Progenitor cell of endocrine pancreas (in vitro differentiated cells): ENCODE results near the gene HID1. TPM values are rescaled to one million over a fixed set of nuclear protein-coding genes. Genes with fewer than 3 reads are reported as not detected.

ENCODE experiments used
- DNase-seq: peaks from one replicate; pipeline ENCODE4 v3.0.0; 2021; ENCODE audit warnings: low spot score; ENCODE audit not compliant: unreplicated experiment
- H3K27ac Mint-ChIP-seq: 2 replicates; pipeline ENCODE4 v1.8.0; 2021; ENCODE audit warnings: mild to moderate bottlenecking, moderate library complexity, mixed read lengths
- H3K27me3 Mint-ChIP-seq: 2 replicates; pipeline ENCODE4 v1.8.0; 2021; ENCODE audit warnings: mixed read lengths
- H3K36me3 Mint-ChIP-seq: 2 replicates; pipeline ENCODE4 v1.8.0; 2022; ENCODE audit warnings: mixed read lengths; ENCODE audit not compliant: insufficient read depth
- H3K4me1 Mint-ChIP-seq: 2 replicates; pipeline ENCODE4 v1.8.0; 2021; ENCODE audit warnings: low read depth, mixed read lengths
- H3K4me3 Mint-ChIP-seq: 2 replicates; pipeline ENCODE4 v1.8.0; 2021; ENCODE audit warnings: low read depth, mild to moderate bottlenecking, moderate library complexity, mixed read lengths
- H3K9me3 Mint-ChIP-seq: 2 replicates; pipeline ENCODE4 v1.8.0; 2021; ENCODE audit warnings: low read depth, mixed read lengths
- CTCF ChIP-seq: fragments of 200-600 bp; sonication (generic); IDR thresholded peaks from one replicate; pipeline ENCODE4 v1.5.0; 2021; ENCODE audit warnings: antibody characterized with exemption, mild to moderate bottlenecking; ENCODE audit not compliant: unreplicated experiment
- total RNA-seq: library from RNA; stranded (reverse); gene quantifications from 2 replicates; pipeline ENCODE4 v1.2.1, GENCODE V29; 2021

The HID1 gene
- total RNA-seq, 1 donor from 2014 or later = 101 TPM

- no peak for TF ChIP-seq CTCF
- DNase-seq = peak; percentile 75
- H3K27me3 Mint-ChIP-seq = peaks cover 73% of the 10 kb centered on the region
- peak within 1 kb of the TSS; percentile 37 for H3K27ac Mint-ChIP-seq
- no peaks in the 10 kb centered on the region for H3K4me1 Mint-ChIP-seq
- no peak within 1 kb of the TSS for H3K4me3 Mint-ChIP-seq
- H3K9me3 Mint-ChIP-seq = no peaks in the 10 kb centered on the region
- no peaks in the 10 kb centered on the region for H3K36me3 Mint-ChIP-seq
Observed at GRCh38 chr17:74935585-74936469, 36.7 kb downstream of the HID1 start, which contains the start of gene OTOP3. TSS of gene OTOP3 (plus strand) at chr17:74935898. CDS start at chr17:74935922, 24 bp downstream.

GRCh38 chr17:74935048-74935447 is 37.5 kb downstream of the HID1 start:
- Mint-ChIP-seq H3K9me3 (no peaks in the 10 kb centered on the region), H3K27me3 (peaks cover 73% of the 10 kb centered on the region), H3K36me3 (no peaks in the 10 kb centered on the region), H3K27ac (peak overlapping the region; percentile 37), H3K4me1 (no peaks in the 10 kb centered on the region), H3K4me3 (no peak overlapping the region)
- DNase-seq = no peak
- TF ChIP-seq CTCF = no peak

GRCh38 chr17:74930535-74931036 is 42.0 kb downstream of the HID1 start:
- Mint-ChIP-seq H3K4me1 (no peaks in the 10 kb centered on the region), H3K9me3 (no peaks in the 10 kb centered on the region), H3K27ac (no peak overlapping the region), H3K4me3 (no peak overlapping the region), H3K27me3 (peaks cover 76% of the 10 kb centered on the region), H3K36me3 (no peaks in the 10 kb centered on the region)
- no peak for DNase-seq
- no peak for TF ChIP-seq CTCF

- DNase-seq = no peak
- TF ChIP-seq CTCF = no peak
- H3K4me1 Mint-ChIP-seq = no peaks in the 10 kb centered on the region
- no peak overlapping the region for H3K27ac Mint-ChIP-seq
- no peak overlapping the region for H3K4me3 Mint-ChIP-seq
- H3K36me3 Mint-ChIP-seq = no peaks in the 10 kb centered on the region
- H3K27me3 Mint-ChIP-seq = peaks cover 91% of the 10 kb centered on the region
- no peaks in the 10 kb centered on the region for H3K9me3 Mint-ChIP-seq
Observed at GRCh38 chr17:74928786-74929185, 43.8 kb downstream of the HID1 start.

GRCh38 chr17:74925242-74925641 is 47.3 kb downstream of the HID1 start:
- H3K4me3 Mint-ChIP-seq = no peak overlapping the region
- no peaks in the 10 kb centered on the region for H3K36me3 Mint-ChIP-seq
- TF ChIP-seq CTCF = no peak
- no peaks in the 10 kb centered on the region for H3K9me3 Mint-ChIP-seq
- H3K27ac Mint-ChIP-seq = no peak overlapping the region
- DNase-seq = no peak
- peaks cover 2% of the 10 kb centered on the region for H3K4me1 Mint-ChIP-seq
- H3K27me3 Mint-ChIP-seq = peaks cover 71% of the 10 kb centered on the region
